HG02885 (cell line): ENCODE data around the gene BCAP31.
"Not testable (repeated sequence)": the region's sequence is repeated elsewhere in the genome, so short reads cannot be mapped to it uniquely, and the experiment has no call there.

Experiments used
- ATAC-seq: cut with Tn5 transposase; IDR thresholded peaks from one replicate; pipeline ENCODE4 v1.9.1; 2021; ENCODE audit warnings: mild to moderate bottlenecking; ENCODE audit not compliant: unreplicated experiment, poor library complexity

The BCAP31 gene

DNA sequence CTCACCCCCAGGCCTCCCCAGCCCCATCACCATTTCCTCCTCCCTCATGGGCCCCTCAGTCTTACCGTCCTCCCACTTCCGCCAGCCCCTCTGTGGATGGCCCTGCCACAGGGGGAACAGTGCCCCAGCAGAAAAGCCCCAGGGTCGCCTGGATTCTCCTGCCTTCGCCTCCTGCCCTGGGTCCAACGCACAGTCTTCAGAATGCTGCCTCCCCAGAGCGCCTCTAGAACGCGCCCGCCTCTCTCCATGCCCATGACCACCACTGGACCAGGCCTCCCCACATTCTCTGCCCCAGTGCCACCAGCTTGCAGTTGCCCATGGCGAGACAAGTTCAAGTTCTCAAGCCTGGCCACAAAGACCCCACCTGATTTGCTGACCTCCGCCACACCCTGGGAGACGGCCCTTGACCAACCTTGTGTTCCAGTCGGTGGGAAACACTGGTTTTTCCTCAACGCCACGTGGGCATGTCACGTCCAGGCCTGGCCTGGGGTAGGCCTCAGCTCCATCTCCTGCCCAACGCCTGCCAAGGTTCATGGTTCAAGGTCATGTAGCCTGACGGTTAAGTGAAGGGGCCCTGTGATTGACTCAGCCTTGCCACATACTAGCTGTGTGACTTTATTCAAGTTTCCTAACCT lies 39.2 kb upstream of the BCAP31 start:
- ATAC-seq = no peak

DNA sequence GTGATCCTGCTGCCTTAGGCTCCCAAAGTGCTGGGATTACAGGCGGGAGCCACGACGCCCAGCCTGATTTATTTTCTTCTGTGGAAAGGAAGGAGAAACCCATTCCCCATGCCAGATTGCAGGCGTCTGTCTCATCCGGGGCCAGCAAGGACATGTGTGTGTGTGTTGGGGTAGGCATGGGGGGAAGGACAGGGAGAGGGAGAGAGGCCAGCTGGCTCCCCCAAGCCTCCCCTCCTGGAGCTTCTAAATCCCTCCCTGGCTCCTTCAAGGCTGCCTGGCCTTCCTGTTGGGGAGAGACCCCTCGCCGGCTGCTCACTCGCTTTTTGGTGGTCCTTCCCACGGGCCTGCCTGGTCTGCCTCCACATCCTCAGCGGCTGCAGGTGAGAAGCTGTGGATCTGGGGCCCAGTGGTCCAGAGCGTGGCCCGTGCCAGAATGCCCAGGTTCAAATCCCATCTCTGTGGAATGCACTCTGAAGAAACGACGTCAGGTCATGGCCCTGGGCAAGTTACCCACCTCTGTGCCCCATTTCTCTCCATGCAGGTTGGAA lies 38.5 kb upstream of the BCAP31 start:
- no peak for ATAC-seq

DNA sequence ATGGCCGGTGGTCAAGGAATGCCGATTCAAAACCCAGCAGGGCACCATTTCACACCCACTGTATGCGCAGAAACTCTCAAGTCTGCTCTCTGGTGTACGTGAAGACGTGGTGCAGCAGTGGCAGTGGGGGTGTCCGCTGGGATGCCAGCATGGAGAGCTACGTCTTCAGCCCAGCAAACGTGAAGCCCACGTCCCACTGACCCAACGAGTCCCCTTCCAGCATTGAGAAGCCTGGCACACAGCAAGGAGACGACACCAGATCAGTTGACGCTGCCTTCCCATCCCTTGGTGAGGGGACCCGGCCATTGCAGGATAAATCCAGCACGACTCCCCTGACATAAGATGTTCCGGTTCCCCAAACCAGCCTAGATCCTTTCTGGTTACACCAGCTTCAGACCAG lies 37.7 kb upstream of the BCAP31 start:
- no peak for ATAC-seq

DNA sequence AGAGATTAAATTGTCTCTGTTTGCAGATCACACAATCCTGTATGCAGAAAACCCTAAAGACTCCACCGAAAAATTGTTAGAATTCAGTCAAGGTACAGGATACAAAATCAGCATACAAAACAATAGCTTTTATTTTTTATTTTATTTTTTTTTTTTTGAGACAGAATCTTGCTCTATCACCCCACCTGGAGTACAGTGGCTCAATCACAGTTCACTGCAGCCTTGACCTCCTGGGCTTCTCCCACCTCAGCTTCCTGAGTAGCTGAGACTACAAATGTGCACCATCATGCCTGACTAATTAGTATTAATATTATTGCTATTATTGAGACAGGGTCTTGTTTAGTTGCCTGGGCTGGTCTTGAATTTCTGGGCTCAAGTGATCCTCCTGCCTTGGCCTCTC lies 30.9 kb upstream of the BCAP31 start:
- ATAC-seq = no peak

DNA sequence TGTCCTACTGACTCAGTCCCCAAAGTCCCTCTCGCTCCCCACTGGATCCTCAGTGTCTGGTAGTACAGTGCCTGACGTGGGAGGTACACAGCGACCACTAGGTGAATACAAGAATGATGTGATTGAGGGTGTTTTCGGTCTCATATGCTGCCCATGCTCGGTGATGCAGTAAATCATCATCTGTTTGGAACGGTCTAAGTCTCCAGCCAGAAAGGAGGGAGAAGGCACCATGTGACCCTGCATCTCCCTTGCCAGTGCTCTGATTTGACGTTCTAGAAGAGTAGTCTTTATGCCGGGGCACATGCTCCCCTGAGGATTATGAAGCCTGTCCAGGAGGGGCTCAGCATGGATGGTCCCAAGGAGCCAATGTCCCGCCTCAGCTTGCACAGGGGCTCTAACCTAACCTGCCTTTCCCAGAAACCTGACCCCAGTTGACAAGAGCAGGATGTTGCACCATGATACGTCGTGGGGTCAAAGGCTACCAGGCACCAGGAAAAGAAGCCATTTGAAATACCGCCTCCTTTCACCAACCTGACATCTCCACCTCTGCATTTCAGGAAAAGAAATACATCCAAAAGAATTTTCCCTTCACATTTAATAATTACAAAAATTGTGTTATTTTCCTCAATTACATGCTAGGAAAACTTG lies 26.1 kb upstream of the BCAP31 start:
- ATAC-seq = no peak

DNA sequence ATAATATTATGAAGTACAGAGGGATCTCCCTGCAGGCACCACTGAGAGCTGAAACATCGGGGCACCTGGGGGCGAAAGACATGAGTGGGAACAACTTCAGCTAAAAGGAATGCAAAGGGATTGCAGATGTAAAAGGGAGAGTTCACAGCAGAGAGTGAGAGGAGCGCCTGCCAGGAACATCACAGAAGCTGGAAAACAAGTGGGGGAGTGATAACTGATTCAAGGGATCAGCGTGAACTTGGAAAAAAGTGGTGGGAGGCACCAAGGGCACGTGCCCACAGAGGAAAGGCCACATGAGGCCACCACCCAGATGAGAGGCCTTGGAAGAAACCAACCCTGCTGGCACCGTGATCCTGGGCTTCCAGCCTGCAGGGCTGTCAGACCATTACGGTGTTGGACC lies 24.8 kb upstream of the BCAP31 start:
- not testable (repeated sequence) for ATAC-seq

DNA sequence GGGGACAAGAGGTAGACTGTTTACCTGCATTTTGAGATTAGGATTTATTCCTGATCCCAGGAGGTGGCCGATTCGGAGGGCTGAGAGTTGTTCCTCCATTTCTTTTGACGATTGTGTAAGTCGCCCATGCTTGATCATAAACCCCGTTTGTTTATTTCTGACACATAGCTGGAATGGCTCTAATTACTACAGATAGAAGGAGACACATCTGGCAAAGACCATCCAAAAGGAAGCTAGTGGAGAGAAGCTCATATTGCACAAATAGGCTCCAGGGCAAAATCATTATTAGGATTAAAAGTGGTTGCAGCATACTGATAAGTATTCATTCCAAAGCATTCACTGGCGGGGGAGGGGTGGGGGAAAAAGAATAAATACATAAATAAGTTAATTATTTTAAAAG lies 22.8 kb upstream of the BCAP31 start:
- ATAC-seq = not testable (repeated sequence)

DNA sequence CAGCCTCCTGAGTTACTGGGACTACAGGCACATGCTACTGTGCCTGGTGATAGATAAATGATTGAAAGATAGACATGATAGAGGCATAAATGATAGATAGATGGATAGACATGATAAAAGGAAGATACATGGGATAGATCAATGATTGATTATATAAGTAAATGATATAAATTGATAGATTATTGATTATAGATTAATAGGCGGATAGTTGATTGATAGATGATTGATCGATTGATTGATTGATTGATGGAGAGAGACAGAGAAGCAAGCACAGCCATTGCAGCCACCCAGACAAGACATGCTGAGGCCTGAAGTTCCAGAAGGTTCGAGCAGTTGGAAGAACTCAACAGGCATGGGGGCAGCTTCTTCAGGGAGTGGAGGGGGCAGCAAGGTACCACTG lies 22.2 kb upstream of the BCAP31 start:
- no peak for ATAC-seq

DNA sequence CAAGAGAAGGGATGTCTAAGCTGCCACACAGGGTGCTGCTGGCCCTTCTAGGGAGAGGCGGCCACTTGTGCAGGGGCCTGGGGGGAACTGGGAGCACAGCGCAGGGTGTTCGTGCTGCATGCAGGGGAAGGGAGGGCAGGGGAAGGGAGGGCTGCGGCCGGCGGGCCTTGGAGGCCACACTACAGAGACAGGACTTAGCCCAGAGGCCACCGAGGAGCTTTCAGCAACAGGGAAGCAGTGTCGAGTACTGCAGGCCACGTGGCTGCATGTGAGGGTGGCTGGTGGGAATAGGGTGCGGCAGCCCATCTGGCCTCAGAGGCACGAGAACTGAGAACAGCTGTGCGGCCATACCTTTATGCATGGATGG lies 20.9 kb upstream of the BCAP31 start:
- not testable (repeated sequence) for ATAC-seq

DNA sequence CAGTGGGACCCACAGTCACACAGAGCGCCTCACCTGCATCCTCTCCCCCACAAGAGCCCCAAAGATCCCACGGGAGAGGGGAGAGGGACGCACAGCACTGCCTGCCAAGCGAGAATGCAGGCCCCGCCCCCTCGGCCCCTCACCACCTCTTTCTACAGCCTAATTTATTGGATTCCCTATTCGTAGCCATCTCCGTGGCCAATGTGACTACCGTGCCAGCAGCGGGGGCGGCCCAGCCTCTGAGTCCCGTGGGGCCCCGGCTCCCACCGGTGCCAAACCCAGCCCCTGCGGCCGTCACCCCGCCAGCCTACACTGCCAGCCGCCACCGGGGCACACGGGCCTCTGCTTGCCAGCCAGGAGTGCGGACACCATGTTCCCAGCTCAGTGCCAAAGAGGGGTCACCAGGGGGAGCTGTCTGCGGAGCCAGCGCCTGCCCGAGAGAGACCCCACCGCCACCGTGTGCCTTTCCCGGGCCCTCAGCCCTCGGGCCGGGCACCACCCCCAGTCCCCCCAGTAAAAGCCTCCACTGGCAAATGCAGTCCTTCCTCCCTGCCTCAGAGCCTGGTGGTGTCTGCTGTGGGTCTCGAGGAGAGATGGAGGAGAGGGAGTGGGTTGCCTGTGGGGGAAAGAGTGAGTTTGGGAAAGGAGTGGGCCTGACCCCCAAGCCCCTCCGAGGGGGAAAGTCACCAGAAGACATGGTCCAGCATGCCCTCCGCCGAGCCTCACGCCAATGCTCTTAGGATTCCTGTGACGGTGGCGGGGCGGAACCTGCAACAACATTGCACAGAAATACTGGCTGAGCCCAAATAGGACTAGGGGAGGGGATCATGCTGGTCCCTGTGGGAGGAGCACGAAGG lies 20.3 kb upstream of the BCAP31 start:
- no peak for ATAC-seq

DNA sequence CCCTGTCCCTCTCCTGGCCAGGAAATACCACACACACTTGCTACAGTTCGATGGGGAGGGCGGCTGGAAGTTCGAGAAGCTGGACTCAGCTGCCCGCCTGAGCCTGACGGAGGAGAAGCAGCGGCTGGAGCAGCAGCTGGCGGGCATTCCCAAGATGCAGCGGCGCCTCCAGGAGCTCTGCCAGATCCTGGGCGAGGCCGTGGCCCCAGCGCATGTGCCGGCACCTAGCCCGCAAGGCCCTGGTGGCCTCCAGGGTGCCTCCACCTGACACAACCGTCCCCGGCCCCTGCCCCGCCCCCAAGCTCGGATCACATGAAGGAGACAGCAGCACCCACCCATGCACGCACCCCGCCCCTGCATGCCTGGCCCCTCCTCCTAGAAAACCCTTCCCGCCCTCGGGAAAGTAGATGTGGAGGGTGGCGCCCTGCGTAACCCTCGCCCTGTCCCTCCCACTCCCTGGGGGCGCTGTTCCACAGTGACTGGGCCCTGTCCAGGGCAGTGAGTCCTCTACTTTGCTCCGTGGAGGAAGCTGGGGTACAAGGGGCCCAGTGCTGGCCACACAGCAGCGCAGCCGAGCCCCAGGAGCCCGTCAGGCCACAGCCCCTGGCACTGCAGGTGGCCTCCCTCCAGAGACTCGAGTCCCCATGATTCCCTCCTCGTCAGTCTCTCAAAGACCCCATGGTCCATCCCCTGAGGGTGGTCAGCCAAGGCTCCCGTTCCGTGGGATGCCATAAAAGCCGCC lies 19.5 kb upstream of the BCAP31 start:
- ATAC-seq = not testable (repeated sequence)

DNA sequence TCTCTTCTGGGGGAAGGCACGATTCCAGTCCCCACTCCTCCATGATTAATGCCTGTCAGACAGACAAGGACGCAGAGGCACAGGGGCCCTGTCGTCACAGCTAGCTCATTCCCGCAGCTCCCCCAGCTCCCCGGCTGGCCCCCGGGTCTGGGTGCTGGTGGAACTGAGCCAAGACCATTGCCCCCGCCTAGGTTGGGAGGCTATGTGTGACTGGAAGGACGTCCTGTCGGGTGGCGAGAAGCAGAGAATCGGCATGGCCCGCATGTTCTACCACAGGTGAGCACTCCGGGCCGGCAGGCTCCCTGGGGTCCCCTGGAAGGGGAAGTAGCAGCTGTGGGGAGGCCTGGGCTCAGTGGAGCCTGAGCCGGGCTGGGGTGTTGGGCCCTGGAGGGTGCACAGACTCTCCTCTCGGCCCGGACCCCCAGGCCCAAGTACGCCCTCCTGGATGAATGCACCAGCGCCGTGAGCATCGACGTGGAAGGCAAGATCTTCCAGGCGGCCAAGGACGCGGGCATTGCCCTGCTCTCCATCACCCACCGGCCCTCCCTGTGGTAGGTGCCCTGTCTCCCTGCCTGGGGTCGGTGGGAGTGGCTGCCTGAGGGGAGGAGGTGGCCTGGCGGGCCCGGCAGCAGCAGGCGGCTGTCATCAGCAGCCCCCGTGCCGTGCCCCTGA lies 18.7 kb upstream of the BCAP31 start:
- not testable (repeated sequence) for ATAC-seq

DNA sequence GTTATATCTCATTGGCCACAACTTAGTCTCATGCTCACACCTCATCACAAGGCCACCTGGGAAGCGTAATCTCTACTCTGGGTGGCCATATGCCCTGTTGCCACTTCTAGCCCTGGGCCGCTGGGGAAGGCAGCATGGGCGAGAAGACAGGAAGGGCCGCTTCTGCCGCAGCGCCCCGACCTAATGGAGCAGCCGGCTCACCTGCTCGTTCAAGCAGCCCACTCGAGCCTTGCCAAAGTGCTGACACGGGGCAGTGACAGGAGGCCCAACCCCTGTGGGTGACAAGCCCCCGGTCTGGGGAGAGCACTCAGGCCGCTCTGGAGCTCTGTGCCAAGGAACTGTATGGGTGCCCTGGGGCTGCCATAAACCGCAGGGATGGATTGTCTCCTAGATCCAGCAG lies 17.9 kb upstream of the BCAP31 start:
- ATAC-seq = not testable (repeated sequence)

DNA sequence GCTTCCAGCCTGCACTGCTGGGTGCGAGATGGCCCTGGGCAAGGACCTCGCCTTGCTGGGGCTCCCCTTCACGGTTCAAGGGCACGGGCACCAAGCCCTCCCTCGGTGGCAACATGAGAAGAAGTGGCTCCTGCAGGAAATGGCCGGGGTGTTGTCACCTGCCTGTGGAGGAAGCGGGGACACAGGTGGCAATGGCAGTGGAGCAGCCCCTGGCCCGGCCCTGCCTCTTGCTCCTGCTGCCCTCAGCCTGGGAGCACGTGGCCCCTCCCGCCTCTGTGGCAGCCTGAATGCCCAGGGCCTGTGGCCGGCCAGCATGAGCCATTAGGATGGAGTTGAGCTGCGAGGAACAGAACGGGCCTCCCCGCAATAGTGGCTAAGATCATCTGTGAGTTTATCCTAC lies 17.3 kb upstream of the BCAP31 start:
- no peak for ATAC-seq

DNA sequence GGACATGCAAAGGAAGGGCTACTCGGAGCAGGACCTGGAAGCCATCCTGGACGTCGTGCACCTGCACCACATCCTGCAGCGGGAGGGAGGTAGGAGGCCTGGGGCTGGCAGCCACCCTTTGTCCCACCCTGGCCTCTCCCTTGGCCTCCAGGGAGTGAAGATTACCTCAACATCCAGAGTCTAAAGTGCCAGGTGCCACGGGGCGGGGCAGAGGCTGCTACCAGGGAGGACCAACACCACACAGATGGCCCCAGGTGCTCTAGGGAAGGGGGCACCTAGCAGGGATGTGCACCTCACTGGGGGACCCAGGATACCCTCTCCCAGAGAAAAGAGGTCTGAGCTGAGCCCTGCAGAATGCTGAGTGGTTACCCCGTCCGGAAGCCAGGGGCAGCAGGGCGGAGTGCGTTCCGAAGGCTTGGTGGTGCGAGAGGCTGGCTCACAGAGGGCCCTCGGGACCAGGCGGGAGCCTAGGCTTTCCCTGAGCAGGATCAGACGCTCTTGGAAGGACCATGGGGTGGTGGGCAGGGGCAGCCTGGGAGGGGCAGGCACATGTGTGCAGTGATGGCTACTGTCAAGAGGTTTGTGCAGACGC lies 16.5 kb upstream of the BCAP31 start:
- ATAC-seq = no peak

DNA sequence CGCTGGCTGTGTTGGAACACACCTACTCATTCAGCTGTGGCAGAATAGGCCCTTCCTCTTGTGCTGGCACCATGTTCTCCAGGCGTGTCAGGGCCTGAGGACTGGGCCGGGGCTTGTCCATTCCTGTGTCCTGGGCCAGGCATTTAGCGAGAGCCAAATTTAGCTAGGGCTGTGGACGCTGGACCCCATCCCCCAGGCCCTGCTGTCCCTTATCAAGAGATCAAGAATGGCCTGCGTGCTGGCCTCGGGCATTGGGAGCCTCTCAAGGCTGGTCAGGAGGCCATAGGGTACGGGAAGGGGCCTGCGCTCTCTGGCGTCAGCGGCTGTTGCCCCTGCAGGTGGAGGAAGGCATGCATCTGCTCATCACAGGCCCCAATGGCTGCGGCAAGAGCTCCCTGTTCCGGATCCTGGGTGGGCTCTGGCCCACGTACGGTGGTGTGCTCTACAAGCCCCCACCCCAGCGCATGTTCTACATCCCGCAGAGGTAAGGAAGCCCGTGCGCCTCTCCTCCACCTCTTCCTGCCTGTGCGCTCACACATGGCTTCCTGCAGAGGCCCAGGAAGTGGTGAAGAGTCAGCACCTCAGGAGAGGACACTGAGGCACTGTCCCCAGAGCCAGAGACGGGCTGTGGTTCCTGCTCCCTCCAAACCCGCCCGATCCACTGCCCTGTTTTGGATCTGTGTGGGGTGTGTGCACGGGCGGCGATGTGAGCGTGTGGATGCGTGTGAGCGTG lies 15.7 kb upstream of the BCAP31 start:
- no peak for ATAC-seq

DNA sequence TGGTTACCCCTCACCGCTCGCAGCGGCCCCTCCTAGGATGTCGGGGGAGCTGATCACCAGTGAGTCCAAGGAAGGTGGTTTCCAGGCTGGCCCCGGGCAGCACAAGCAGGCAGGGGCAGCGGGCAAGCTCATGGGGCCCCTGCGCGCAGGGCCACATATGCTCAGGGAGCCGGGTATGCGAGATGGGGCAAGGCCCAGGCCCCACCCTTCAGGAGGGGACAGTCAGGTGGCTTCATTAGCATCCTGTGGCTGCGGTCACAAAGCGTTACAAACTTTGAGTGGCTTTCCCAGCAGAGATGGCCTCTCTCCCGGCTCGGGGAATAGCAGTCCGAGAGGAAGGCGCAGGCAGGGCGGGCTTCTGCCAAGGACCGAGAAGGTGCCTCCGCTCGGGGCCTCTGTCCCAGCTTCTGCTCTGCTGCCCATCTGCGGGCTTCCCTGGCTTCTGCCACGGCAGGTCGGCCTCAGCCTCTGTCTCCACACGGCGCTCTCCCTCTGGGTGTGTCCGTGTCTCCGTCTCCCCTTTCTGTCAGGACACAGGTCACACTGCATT lies 13.9 kb upstream of the BCAP31 start:
- no peak for ATAC-seq

DNA sequence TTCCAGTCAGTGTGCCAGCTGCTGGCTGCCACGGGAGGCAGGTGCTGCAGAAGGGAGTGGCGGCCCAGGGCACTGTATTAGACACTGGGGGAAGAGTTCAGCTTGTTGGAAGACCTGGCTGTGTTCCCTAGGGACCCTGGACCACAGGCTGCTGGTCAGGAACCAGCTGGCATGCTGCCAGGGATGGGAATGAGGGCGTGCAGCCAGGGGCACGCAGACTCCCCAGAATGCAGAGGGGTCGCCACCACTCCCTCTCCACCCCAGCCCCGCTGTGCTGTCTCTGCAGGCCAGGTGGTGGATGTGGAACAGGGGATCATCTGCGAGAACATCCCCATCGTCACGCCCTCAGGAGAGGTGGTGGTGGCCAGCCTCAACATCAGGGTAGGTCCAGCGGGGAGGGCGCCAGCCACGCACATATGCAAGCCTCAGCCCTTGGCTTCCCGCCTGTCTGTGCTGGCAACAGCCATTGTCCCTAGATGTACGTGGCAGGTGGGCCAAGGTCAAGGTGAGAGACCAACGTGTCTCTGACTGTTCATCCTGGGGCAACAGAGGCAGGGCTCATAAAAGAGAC lies 12.8 kb upstream of the BCAP31 start:
- no peak for ATAC-seq
